KMS-11 (cell line): ENCODE data around the gene ADNP.

Experiments
- H2AFZ ChIP-seq: fragments of 200-600 bp; sonication (generic); 2 replicates; pipeline ENCODE4 v1.6.1; 2016; ENCODE audit warnings: antibody characterized with exemption, mixed run types, low read depth
- H3K27ac ChIP-seq: fragments of 200-600 bp; sonication (generic); 2 replicates; pipeline ENCODE4 v1.6.1; 2016; ENCODE audit warnings: mild to moderate bottlenecking, mixed run types
- H3K27me3 ChIP-seq: fragments of 200-600 bp; sonication (generic); 2 replicates; pipeline ENCODE4 v1.6.1; 2017; ENCODE audit warnings: mild to moderate bottlenecking, low read depth, mixed run types, moderate library complexity; ENCODE audit not compliant: insufficient read depth
- H3K36me3 ChIP-seq: fragments of 200-600 bp; sonication (generic); 2 replicates; pipeline ENCODE4 v1.6.1; 2017; ENCODE audit warnings: mild to moderate bottlenecking, mixed run types; ENCODE audit not compliant: insufficient read depth
- H3K4me1 ChIP-seq: fragments of 200-600 bp; sonication (generic); 2 replicates; pipeline ENCODE4 v1.6.1; 2016; ENCODE audit warnings: mild to moderate bottlenecking, low read depth, mixed run types; ENCODE audit not compliant: poor library complexity, severe bottlenecking
- H3K4me2 ChIP-seq: fragments of 200-600 bp; sonication (generic); 2 replicates; pipeline ENCODE4 v1.7.0; 2016; ENCODE audit warnings: mild to moderate bottlenecking, mixed run types
- H3K4me3 ChIP-seq: fragments of 200-600 bp; sonication (generic); IDR thresholded peaks from 2 replicates; pipeline ENCODE4 v1.6.1; 2017; ENCODE audit warnings: low read depth, low read length, mixed read lengths; ENCODE audit not compliant: insufficient read depth
- H3K79me2 ChIP-seq: fragments of 200-600 bp; sonication (generic); 2 replicates; pipeline ENCODE4 v1.6.1; 2016; ENCODE audit warnings: low read depth, mixed run types; ENCODE audit not compliant: insufficient read depth
- H3K9ac ChIP-seq: fragments of 200-600 bp; sonication (generic); 2 replicates; pipeline ENCODE4 v1.6.1; 2016; ENCODE audit warnings: mild to moderate bottlenecking, mixed run types
- H4K20me1 ChIP-seq: fragments of 200-600 bp; sonication (generic); 2 replicates; pipeline ENCODE4 v1.6.1; 2016; ENCODE audit warnings: mild to moderate bottlenecking, mixed run types; ENCODE audit not compliant: insufficient read depth
- CTCF ChIP-seq: fragments of 200-600 bp; sonication (generic); conservative IDR thresholded peaks from 2 replicates; pipeline ENCODE4 v1.6.1; 2017; ENCODE audit warnings: low read depth, mild to moderate bottlenecking, antibody characterized with exemption, low read length, moderate library complexity, mixed read lengths

ADNP gene

GRCh38 chr20:50844430-50845100 is 86.7 kb downstream of the ADNP start:
- H3K27me3 ChIP-seq = no peaks in the 10 kb centered on the region
- H3K36me3 ChIP-seq = no peaks in the 10 kb centered on the region
- H3K4me3 ChIP-seq = no peak overlapping the region
- H3K4me1 ChIP-seq = peaks cover 11% of the 10 kb centered on the region
- H3K4me2 ChIP-seq = no peak overlapping the region
- H4K20me1 ChIP-seq = no peaks in the 10 kb centered on the region
- no peaks in the 10 kb centered on the region for H3K79me2 ChIP-seq
- TF ChIP-seq CTCF = no peak
- no peak overlapping the region for H3K27ac ChIP-seq
- H2AFZ ChIP-seq = no peak overlapping the region
- no peak overlapping the region for H3K9ac ChIP-seq

- H4K20me1 ChIP-seq = no peaks in the 10 kb centered on the region
- no peaks in the 10 kb centered on the region for H3K36me3 ChIP-seq
- no peak overlapping the region for H3K4me3 ChIP-seq
- H3K9ac ChIP-seq = no peak overlapping the region
- no peak for TF ChIP-seq CTCF
- H2AFZ ChIP-seq = no peak overlapping the region
- H3K27ac ChIP-seq = no peak overlapping the region
- H3K27me3 ChIP-seq = no peaks in the 10 kb centered on the region
- H3K4me2 ChIP-seq = no peak overlapping the region
- no peaks in the 10 kb centered on the region for H3K79me2 ChIP-seq
- H3K4me1 ChIP-seq = peaks cover 2% of the 10 kb centered on the region
Measured at GRCh38 chr20:50843331-50844276, 87.6 kb downstream of the ADNP start.

GRCh38 chr20:50842821-50843220 is 88.4 kb downstream of the ADNP start:
- H3K4me2 ChIP-seq = no peak overlapping the region
- H3K36me3 ChIP-seq = no peaks in the 10 kb centered on the region
- no peaks in the 10 kb centered on the region for H3K27me3 ChIP-seq
- no peaks in the 10 kb centered on the region for H3K4me1 ChIP-seq
- H3K4me3 ChIP-seq = no peak overlapping the region
- H4K20me1 ChIP-seq = no peaks in the 10 kb centered on the region
- TF ChIP-seq CTCF = no peak
- no peak overlapping the region for H3K9ac ChIP-seq
- H3K27ac ChIP-seq = no peak overlapping the region
- no peak overlapping the region for H2AFZ ChIP-seq
- no peaks in the 10 kb centered on the region for H3K79me2 ChIP-seq
